Measurements from ENCODE around the gene MYO5A.

MYO5A gene

GRCh38 chr15:52328680-52329079, 200.0 kb downstream of the MYO5A start:
- ATAC-seq: no peak
- DNase-seq: no peak
- H3K27ac Mint-ChIP-seq: no peak overlapping the region
- peaks cover 17% of the 10 kb centered on the region for H3K36me3 Mint-ChIP-seq (ENCODE audit: low read depth)
- no peaks in the 10 kb centered on the region for H3K27me3 Mint-ChIP-seq
- H3K9me3 Mint-ChIP-seq: no peaks in the 10 kb centered on the region
- peaks cover 15% of the 10 kb centered on the region for H3K4me1 Mint-ChIP-seq
- H3K4me3 Mint-ChIP-seq: no peak overlapping the region

GRCh38 chr15:52326756-52327155, 201.9 kb downstream of the MYO5A start:
- Mint-ChIP-seq H3K4me3 (no peak overlapping the region), H3K9me3 (no peaks in the 10 kb centered on the region), H3K36me3 (ENCODE audit: low read depth) (peaks cover 20% of the 10 kb centered on the region), H3K4me1 (peaks cover 10% of the 10 kb centered on the region), H3K27me3 (no peaks in the 10 kb centered on the region), H3K27ac (no peak overlapping the region)
- ATAC-seq (no peak), DNase-seq (no peak)

- H3K27me3 Mint-ChIP-seq: no peaks in the 10 kb centered on the region
- DNase-seq: no peak
- H3K27ac Mint-ChIP-seq: no peak overlapping the region
- H3K4me1 Mint-ChIP-seq: no peaks in the 10 kb centered on the region
- no peak overlapping the region for H3K4me3 Mint-ChIP-seq
- no peaks in the 10 kb centered on the region for H3K9me3 Mint-ChIP-seq
- no peak for ATAC-seq
- peaks cover 20% of the 10 kb centered on the region for H3K36me3 Mint-ChIP-seq (ENCODE audit: low read depth)
Measured at GRCh38 chr15:52324109-52324508, 204.6 kb downstream of the MYO5A start.

- Mint-ChIP-seq H3K27me3 (no peaks in the 10 kb centered on the region), H3K4me3 (no peak overlapping the region), H3K4me1 (no peaks in the 10 kb centered on the region), H3K36me3 (ENCODE audit: low read depth) (peaks cover 20% of the 10 kb centered on the region), H3K27ac (no peak overlapping the region), H3K9me3 (no peaks in the 10 kb centered on the region)
- DNase-seq (no peak), ATAC-seq (no peak)
Measured at GRCh38 chr15:52318729-52319500, 209.8 kb downstream of the MYO5A start.

- Mint-ChIP-seq H3K4me3 (no peak overlapping the region), H3K4me1 (no peaks in the 10 kb centered on the region), H3K9me3 (no peaks in the 10 kb centered on the region), H3K27me3 (no peaks in the 10 kb centered on the region), H3K36me3 (ENCODE audit: low read depth) (peaks cover 22% of the 10 kb centered on the region), H3K27ac (no peak overlapping the region)
- DNase-seq (no peak), ATAC-seq (no peak)
Measured at GRCh38 chr15:52317688-52318087, 211.0 kb downstream of the MYO5A start.

- Mint-ChIP-seq H3K27ac (no peak overlapping the region), H3K36me3 (ENCODE audit: low read depth) (peaks cover 21% of the 10 kb centered on the region), H3K27me3 (no peaks in the 10 kb centered on the region), H3K4me3 (no peak overlapping the region), H3K9me3 (no peaks in the 10 kb centered on the region), H3K4me1 (no peaks in the 10 kb centered on the region)
- no peak for ATAC-seq
- no peak for DNase-seq
Measured at GRCh38 chr15:52317022-52317421, 211.7 kb downstream of the MYO5A start.

- Mint-ChIP-seq H3K4me1 (peaks cover 2% of the 10 kb centered on the region), H3K27me3 (no peaks in the 10 kb centered on the region), H3K9me3 (no peaks in the 10 kb centered on the region), H3K4me3 (no peak overlapping the region), H3K27ac (no peak overlapping the region), H3K36me3 (ENCODE audit: low read depth) (peaks cover 8% of the 10 kb centered on the region)
- ATAC-seq (no peak), DNase-seq (no peak)
Measured at GRCh38 chr15:52309154-52309548, 219.5 kb downstream of the MYO5A start.

GRCh38 chr15:52308446-52309153, 220.1 kb downstream of the MYO5A start:
- no peak for ATAC-seq
- peaks cover 5% of the 10 kb centered on the region for H3K36me3 Mint-ChIP-seq (ENCODE audit: low read depth)
- no peak overlapping the region for H3K27ac Mint-ChIP-seq
- H3K4me3 Mint-ChIP-seq: no peak overlapping the region
- H3K9me3 Mint-ChIP-seq: no peaks in the 10 kb centered on the region
- no peaks in the 10 kb centered on the region for H3K27me3 Mint-ChIP-seq
- DNase-seq: no peak
- H3K4me1 Mint-ChIP-seq: peaks cover 2% of the 10 kb centered on the region

- Mint-ChIP-seq H3K27ac (no peak overlapping the region), H3K4me3 (no peak overlapping the region), H3K36me3 (ENCODE audit: low read depth) (peaks cover 5% of the 10 kb centered on the region), H3K9me3 (no peaks in the 10 kb centered on the region), H3K4me1 (peaks cover 2% of the 10 kb centered on the region), H3K27me3 (no peaks in the 10 kb centered on the region)
- ATAC-seq: no peak
- no peak for DNase-seq
Measured at GRCh38 chr15:52307847-52308246, 220.8 kb downstream of the MYO5A start.

- Mint-ChIP-seq H3K27me3 (no peaks in the 10 kb centered on the region), H3K9me3 (no peaks in the 10 kb centered on the region), H3K36me3 (ENCODE audit: low read depth) (peaks cover 2% of the 10 kb centered on the region), H3K27ac (no peak overlapping the region), H3K4me3 (no peak overlapping the region), H3K4me1 (peaks cover 2% of the 10 kb centered on the region)
- DNase-seq (no peak), ATAC-seq (no peak)
Measured at GRCh38 chr15:52306270-52306669, 222.4 kb downstream of the MYO5A start.

- H3K36me3 Mint-ChIP-seq (ENCODE audit: low read depth): no peaks in the 10 kb centered on the region
- peaks cover 2% of the 10 kb centered on the region for H3K4me1 Mint-ChIP-seq
- no peaks in the 10 kb centered on the region for H3K27me3 Mint-ChIP-seq
- H3K27ac Mint-ChIP-seq: no peak overlapping the region
- no peak for ATAC-seq
- H3K9me3 Mint-ChIP-seq: no peaks in the 10 kb centered on the region
- DNase-seq: no peak
- H3K4me3 Mint-ChIP-seq: no peak overlapping the region
Measured at GRCh38 chr15:52303093-52303772, 225.4 kb downstream of the MYO5A start.

GRCh38 chr15:52301265-52301847, 227.3 kb downstream of the MYO5A start:
- DNase-seq (no peak), ATAC-seq (no peak)
- H3K9me3 Mint-ChIP-seq: no peaks in the 10 kb centered on the region
- H3K27ac Mint-ChIP-seq: no peak overlapping the region
- peaks cover 3% of the 10 kb centered on the region for H3K27me3 Mint-ChIP-seq
- no peaks in the 10 kb centered on the region for H3K36me3 Mint-ChIP-seq (ENCODE audit: low read depth)
- H3K4me3 Mint-ChIP-seq: no peak overlapping the region
- H3K4me1 Mint-ChIP-seq: peaks cover 2% of the 10 kb centered on the region

- DNase-seq: no peak
- Mint-ChIP-seq H3K36me3 (ENCODE audit: low read depth) (no peaks in the 10 kb centered on the region), H3K4me3 (peak within 1 kb of the TSS; percentile 43), H3K27me3 (peaks cover 27% of the 10 kb centered on the region), H3K27ac (no peak within 1 kb of the TSS), H3K9me3 (no peaks in the 10 kb centered on the region), H3K4me1 (peaks cover 2% of the 10 kb centered on the region)
- ATAC-seq: no peak
Measured at GRCh38 chr15:52295421-52296001, 233.2 kb downstream of the MYO5A start, which contains the start of gene MYO5C. TSS of gene MYO5C (minus strand) at chr15:52295804. CDS start at chr15:52295636, 168 bp downstream.

- ATAC-seq (no peak), DNase-seq (no peak)
- no peak overlapping the region for H3K27ac Mint-ChIP-seq
- no peaks in the 10 kb centered on the region for H3K9me3 Mint-ChIP-seq
- peaks cover 2% of the 10 kb centered on the region for H3K4me1 Mint-ChIP-seq
- no peaks in the 10 kb centered on the region for H3K36me3 Mint-ChIP-seq (ENCODE audit: low read depth)
- H3K27me3 Mint-ChIP-seq: peaks cover 27% of the 10 kb centered on the region
- H3K4me3 Mint-ChIP-seq: peak overlapping the region; percentile 13
Measured at GRCh38 chr15:52294881-52295420, 233.7 kb downstream of the MYO5A start.
